GM12874 (cell line): Measurements from ENCODE around the gene NHS.

Experiments used
- TF ChIP-seq, protein P1 (sequence below): IDR thresholded peaks from 2 replicates; pipeline ENCODE4 v1.5.1; 2011; ENCODE audit warnings: low read depth, mild to moderate bottlenecking, control low read depth, low read length, moderate library complexity; ENCODE audit not compliant: insufficient read depth

The NHS gene

DNA sequence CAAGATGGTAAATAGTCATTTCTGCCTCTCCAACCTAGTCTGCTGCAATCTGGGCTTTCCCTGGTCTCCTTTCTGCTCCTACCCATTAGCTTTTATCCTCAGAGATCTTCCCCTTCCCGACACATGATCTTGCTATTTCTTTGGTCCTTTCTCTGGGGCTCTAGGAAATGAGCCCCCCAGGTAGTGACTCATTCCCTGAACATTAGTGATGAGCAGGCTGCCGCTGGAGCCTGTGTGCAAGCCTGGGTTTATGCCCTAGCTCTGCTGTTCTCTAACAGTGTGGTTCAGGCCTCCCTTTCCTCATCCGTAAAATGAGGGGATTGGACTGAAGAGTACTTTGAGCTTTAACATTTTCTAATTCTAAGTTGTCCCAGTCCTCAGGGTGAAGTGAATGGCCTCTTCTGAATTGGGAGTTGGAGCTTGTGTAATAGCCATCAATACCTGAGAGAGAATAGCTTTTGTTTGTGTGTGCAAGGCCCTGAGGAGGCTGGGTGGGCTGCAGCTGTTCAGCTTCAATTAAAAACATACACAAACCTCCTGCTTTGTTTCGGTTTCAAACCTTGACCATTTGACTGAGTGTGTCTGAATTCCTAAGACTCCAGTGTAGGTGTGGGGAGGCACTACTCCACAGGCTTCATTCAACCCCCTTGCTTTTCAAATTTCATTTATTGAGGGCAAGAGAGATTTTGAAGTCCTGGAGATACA lies 246.7 kb downstream of the NHS start:
- TF ChIP-seq, protein P1, sequence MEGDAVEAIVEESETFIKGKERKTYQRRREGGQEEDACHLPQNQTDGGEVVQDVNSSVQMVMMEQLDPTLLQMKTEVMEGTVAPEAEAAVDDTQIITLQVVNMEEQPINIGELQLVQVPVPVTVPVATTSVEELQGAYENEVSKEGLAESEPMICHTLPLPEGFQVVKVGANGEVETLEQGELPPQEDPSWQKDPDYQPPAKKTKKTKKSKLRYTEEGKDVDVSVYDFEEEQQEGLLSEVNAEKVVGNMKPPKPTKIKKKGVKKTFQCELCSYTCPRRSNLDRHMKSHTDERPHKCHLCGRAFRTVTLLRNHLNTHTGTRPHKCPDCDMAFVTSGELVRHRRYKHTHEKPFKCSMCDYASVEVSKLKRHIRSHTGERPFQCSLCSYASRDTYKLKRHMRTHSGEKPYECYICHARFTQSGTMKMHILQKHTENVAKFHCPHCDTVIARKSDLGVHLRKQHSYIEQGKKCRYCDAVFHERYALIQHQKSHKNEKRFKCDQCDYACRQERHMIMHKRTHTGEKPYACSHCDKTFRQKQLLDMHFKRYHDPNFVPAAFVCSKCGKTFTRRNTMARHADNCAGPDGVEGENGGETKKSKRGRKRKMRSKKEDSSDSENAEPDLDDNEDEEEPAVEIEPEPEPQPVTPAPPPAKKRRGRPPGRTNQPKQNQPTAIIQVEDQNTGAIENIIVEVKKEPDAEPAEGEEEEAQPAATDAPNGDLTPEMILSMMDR: no peak

DNA sequence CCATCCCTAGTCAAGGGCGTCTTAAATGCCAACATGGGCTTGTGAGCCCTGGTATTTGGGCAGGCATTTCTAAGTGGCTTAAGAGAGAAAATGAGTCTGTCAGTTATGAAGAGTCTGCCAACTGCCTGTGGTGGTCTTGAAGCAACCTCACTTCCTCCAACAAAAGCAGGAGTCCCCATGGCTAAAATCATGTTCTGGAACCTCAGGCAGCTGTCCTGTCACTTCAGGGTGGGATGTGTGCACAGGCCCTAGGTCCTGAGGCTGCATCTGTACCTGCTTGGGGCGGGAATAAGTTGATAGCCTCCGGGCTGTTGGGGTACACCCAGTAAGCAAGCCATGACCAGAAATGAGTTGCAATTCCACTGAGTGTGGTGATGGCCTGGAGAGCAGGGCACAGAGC lies 247.3 kb downstream of the NHS start:
- TF ChIP-seq, protein P1: no peak

DNA sequence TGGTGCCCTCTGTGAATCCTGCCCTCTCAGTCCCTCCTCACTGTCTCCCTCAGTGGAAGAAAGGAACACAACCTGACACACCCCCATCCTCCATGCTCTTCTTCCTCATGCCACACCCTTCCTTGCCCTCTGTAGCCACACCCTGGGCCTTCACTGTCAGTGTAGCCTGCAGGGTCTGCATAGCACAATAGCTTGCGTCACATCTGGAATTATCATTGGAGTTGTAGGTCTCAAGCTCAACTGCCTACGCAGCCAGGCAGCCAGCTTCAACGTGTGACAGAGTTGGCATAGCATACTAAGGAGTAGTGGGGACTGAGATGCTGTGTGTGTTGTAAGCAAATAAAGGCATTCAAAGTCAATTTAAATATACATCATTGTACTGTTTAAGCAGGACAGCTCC lies 248.8 kb downstream of the NHS start:
- TF ChIP-seq, protein P1: no peak

DNA sequence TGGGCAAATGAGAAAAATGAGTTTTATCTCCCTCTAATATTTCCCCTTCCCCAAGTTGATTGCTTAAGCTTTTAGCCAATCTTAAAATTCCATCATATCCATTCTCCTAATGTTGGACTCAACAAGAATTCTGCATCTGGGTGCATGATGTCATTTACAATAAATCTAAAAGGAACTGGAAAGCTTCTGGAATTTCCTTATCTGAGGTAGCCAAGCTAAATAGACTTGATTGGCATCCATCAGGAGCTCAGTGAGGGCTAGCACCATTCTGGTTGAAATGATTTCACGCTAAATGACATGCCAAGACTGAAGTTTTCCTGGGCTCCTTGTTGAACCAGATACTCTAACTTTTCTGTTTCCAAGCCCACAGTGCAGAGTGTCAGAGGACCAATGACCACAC lies 252.0 kb downstream of the NHS start:
- TF ChIP-seq, protein P1: no peak

DNA sequence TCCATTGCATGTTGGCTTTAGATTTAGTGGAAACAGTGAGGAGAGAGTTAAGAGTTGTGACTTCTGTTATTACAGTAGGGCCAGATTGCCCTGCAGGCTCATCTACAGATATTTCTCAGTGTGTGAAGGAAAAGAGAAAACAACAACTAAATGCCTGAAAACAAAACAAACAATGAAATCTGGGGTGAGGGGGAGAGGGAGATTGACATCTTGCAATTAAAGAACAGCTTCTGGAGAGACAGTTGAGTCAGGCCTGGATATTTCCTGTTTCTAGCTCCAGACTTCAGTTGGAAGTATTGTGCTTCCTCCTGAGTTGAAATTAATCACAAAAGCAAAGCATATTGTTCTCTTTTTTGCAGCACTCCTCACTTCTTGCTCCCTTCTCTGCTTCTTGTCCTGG lies 254.0 kb downstream of the NHS start:
- TF ChIP-seq, protein P1: no peak

DNA sequence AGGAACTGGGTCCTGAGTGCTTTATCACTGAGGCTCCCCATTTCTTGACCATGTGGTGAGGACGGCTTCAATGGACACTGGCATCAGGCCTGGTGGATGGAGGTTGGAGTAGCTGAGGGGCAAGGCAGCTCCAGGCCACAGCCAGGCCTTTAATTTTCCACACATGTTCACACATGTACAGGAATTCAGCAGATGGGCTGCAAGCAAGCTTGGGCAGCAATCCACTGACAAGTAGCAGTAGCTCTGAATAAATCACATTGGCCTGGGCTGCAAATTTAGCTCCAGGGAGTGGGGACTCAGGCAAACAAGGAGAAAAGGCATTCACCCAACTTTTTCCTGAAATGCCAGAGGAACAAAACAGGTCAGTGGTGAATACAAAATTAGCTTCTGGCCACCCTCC lies 254.5 kb downstream of the NHS start:
- TF ChIP-seq, protein P1: no peak

DNA sequence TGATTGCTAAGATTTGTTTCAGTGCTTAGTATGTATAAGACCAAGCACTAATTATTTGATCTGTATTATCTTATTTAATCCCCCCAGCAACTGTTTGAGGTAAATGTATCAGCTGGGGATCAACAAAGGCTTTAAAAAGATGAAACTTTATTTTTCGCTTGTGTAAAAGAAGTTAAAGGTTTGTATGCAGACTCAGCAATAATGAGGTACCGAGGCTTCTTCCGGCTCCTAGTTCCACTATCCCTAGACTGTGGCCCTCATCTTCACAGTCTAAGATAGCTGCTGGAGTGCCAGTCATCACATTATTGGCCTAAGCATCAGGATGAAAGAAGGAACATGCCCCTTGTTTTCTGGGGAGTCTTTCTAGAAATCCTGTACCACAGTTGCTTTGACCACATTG lies 256.6 kb downstream of the NHS start:
- TF ChIP-seq, protein P1: no peak
